Measurements from ENCODE around the gene ATP6V1B1. TPM values are rescaled to one million over a fixed set of nuclear protein-coding genes. Genes with fewer than 3 reads are reported as not detected.

The ATP6V1B1 gene
- total and polyA plus RNA-seq, 12 donors = 0.14 to 4.6 (median 0.69) TPM; not detected in 4

DNA sequence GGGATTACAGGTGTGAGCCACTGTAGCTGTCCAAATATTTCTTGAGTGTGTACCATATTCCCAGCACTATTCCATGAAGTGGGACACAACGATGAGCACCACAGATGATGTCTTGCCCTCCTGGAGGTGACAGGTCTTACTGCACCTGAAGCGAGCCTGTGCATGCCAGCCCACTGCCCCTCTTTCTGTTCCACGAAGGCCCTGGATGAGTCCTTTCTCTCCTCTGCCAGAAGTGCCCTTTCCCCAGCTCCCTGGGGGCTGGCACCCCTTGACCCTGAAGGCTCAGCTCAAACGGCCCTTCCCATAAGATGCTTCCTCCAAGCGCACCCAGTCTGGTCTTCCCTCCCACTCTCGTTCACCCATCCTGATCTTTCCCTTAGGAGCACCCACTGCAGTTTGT is 5.5 kb downstream of the ATP6V1B1 start:
- WGBS, 4 donors = 74 to 82% (median 78%) methylated on average over 6 of the region's 6 CpGs
- Histone ChIP-seq H3K27ac (no peak overlapping the region), H3K27me3 (no peaks in the 10 kb centered on the region), H3K9me3 (replicated peaks in 1 of 3) (no peaks in the 10 kb centered on the region), H3K4me3 (no peak overlapping the region), H3K36me3 (replicated peaks in 1 of 2) (no peaks in the 10 kb centered on the region), H3K4me1 (replicated peaks in 1 of 2) (no peaks in the 10 kb centered on the region)
- no peak for DNase-seq
- no peak for TF ChIP-seq POLR2A (IDR thresholded peaks at IDR 0.05)
- TF ChIP-seq, protein P1, sequence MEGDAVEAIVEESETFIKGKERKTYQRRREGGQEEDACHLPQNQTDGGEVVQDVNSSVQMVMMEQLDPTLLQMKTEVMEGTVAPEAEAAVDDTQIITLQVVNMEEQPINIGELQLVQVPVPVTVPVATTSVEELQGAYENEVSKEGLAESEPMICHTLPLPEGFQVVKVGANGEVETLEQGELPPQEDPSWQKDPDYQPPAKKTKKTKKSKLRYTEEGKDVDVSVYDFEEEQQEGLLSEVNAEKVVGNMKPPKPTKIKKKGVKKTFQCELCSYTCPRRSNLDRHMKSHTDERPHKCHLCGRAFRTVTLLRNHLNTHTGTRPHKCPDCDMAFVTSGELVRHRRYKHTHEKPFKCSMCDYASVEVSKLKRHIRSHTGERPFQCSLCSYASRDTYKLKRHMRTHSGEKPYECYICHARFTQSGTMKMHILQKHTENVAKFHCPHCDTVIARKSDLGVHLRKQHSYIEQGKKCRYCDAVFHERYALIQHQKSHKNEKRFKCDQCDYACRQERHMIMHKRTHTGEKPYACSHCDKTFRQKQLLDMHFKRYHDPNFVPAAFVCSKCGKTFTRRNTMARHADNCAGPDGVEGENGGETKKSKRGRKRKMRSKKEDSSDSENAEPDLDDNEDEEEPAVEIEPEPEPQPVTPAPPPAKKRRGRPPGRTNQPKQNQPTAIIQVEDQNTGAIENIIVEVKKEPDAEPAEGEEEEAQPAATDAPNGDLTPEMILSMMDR (IDR thresholded peaks at IDR 0.05) = no peak
- intact Hi-C loops (cut with DNase I) = loop anchor here in 1 of 2 donors (5.0 kb wide), 1 partner anchor 79 kb away; no protein-coding TSS in a partner anchor

DNA sequence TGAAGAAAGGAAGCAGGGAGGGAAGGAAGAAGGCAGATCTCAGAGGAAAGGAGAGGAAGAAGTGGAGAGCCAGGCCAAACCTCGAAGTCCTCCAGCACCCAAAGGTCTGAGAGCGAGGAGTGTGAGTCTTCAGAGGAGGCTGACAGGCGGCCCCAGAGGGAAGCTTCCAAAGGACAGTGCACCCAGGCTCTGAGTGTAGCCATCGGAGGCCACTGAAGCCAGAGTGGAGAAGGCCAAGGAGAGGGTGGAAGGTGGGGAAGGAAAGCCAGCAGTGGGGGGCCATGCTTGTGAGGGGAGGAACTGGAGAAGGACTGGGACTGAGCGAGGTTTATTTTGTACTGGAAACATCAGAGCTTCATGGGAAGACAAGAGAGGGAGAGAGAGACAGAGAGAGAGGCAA is 6.0 kb downstream of the ATP6V1B1 start:
- Histone ChIP-seq H3K36me3 (replicated peaks in 1 of 2) (no peaks in the 10 kb centered on the region), H3K27me3 (no peaks in the 10 kb centered on the region), H3K4me3 (no peak overlapping the region), H3K9me3 (replicated peaks in 1 of 3) (no peaks in the 10 kb centered on the region), H3K27ac (no peak overlapping the region), H3K4me1 (replicated peaks in 1 of 2) (no peaks in the 10 kb centered on the region)
- TF ChIP-seq POLR2A (IDR thresholded peaks at IDR 0.05) = no peak
- TF ChIP-seq, protein P1 (IDR thresholded peaks at IDR 0.05) = no peak
- WGBS, 4 donors = 74 to 93% (median 85%) methylated on average over 5 of the region's 5 CpGs
- DNase-seq = no peak
- intact Hi-C loops (cut with DNase I) = loop anchor here in 1 of 2 donors (5.0 kb wide), 1 partner anchor 79 kb away; no protein-coding TSS in a partner anchor

DNA sequence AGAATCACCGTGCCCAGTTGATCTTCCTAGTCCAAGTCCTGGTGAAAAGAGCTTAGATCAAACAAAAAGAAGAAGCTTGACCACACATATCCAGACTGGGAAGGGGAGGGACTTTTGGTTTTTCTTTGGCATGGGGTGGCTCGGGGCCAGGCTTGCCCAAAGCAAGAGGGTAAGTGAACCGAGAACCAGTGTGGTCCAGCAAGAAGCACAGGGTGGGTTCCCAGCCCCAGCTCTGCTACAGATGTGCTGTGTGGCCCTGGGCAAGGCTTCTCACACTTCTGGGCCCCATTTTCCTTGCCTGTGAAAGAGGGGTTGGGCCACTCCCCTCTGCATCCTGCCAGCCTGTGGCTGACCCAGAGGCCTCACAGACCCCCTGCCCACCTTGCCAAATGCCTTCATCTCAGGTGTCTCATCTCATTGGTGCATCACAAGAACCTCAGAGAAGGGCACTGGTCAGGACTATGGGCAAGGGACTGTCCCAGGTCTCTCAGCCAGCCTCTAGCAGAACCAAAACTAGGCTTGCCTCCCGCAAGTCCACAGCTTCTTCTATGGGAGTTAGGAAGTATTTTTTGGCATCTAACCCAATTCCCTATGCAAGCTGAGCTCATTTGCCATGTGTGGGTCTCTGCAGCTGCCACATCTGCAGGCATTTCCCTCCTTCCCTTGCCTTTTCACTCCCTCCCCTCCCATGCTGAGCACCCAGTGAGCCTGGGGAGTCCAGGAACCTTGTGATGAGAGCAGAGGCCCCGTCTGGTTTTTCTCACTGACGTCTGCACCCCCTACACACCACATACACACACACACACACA is 6.9 kb downstream of the ATP6V1B1 start:
- Histone ChIP-seq H3K4me3 (no peak overlapping the region), H3K36me3 (replicated peaks in 1 of 2) (no peaks in the 10 kb centered on the region), H3K9me3 (replicated peaks in 1 of 3) (no peaks in the 10 kb centered on the region), H3K27me3 (no peaks in the 10 kb centered on the region), H3K27ac (no peak overlapping the region), H3K4me1 (replicated peaks in 1 of 2) (no peaks in the 10 kb centered on the region)
- WGBS, 4 donors = 63 to 71% (median 64%) methylated on average over 6 of the region's 6 CpGs
- TF ChIP-seq, protein P1 (IDR thresholded peaks at IDR 0.05) = no peak
- no peak for TF ChIP-seq POLR2A (IDR thresholded peaks at IDR 0.05)
- DNase-seq = no peak
- intact Hi-C loops (cut with DNase I) = loop anchor here in 1 of 2 donors (5.0 kb wide), 1 partner anchor 80 kb away; no protein-coding TSS in a partner anchor

DNA sequence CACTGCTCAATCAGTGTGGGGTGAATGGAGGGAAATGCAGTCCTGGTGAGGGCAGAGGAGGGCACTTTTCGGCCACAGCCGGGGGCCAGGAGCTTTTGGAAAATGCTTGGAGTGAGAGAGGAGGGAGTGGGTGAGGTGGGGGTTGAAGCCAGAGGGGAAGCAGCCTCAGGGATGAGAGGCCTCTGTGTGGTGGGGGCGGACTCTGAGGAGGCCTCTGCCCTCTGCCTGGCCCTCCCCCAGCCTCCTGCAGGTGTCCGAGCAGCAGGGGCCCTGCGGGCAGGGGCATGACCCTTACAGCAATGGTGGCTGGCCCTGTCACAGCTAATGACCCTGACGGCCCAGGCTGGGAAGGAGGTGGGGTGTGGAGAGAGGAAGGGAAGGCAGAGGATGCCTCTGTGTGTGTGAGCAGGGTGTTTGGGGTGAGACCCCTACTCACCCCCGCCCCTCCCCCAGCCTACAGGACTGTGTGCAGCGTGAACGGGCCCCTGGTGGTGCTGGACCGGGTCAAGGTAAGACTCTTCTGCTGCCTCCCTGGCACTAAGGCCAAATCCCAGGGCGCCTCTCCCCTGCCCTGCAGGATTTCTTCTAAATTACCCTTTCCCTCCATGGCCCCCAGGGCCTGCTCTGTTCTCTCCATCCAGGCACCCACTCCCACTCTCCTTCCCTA is 7.6 kb downstream of the ATP6V1B1 start:
- Histone ChIP-seq H3K36me3 (replicated peaks in 1 of 2) (no peaks in the 10 kb centered on the region), H3K27me3 (no peaks in the 10 kb centered on the region), H3K27ac (no peak overlapping the region), H3K4me1 (replicated peaks in 1 of 2) (peaks cover 0 to 4% of the 10 kb centered on the region in 2 donors), H3K9me3 (replicated peaks in 1 of 3) (no peaks in the 10 kb centered on the region), H3K4me3 (no peak overlapping the region)
- peak in 1 of 7 donors; percentile 10 for DNase-seq
- WGBS, 4 donors = 69 to 79% (median 73%) methylated on average over 7 to 11 of the region's 11 CpGs
- TF ChIP-seq POLR2A (IDR thresholded peaks at IDR 0.05) = no peak
- TF ChIP-seq, protein P1 (IDR thresholded peaks at IDR 0.05) = no peak
- intact Hi-C loops (cut with DNase I) = loop anchor here in 1 of 2 donors (5.0 kb wide), 1 partner anchor 81 kb away; no protein-coding TSS in a partner anchor
